ENCODE measurements around the gene ALDH7A1.
"Not testable (repeated sequence)": the region's sequence is repeated elsewhere in the genome, so short reads cannot be mapped to it uniquely, and the experiment has no call there.

The ALDH7A1 gene

DNA sequence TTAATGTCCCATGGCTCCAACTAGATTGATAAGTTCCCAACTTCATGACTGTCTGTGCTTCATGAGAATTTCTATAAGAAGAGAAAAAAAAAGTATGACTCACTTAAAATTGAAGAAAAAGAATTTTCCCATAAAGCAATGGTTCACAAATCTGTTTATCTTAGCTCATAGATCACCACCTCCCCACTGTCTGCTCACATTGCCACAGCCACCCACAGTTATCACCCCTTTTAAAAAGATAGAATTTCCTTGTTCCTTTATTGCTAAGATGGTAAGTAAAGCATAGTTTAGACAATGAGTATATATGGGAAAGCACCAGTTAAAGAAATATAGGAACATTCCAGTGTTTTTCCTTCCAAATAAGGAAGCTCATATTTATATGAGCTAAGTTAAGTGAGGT lies 67.1 kb downstream of the ALDH7A1 start:
- DNase-seq, result no peak

DNA sequence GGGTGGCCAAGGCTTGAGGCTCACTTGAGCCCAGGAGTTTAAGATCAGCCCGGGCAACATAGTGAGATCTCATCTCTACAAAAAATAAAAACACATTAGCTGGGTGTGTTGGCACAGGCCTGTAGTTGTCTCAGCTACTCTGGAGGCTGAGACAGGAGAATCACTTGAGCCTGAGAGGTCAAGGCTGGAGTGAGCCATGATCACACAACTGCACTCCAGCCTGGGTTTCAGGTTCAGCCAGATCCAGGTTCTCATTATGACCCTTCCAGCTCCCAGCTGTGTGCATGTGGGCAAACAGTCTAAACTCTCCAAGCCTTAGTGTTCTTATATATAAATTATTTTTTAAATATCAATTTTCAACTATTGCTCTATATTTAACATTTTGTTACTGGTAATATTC lies 67.9 kb downstream of the ALDH7A1 start:
- DNase-seq, result no peak

DNA sequence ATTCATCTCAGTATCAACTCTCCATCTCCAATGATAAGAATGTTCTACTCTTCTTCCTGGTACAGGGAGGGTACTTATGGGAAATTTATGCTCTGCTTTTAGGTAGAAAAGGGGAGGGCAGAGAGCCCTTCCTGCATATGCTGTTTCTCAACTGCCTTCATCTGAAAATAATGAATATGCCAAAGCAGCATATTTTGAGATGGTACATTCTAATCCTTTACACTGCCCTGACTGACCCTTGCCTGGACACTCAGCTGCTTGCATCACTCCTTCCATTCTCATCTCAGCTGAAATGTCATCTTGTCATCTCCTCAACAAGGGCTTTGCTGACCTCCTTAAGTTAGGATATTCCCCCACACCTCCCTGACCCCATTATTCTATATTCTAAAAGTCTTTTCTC lies 68.5 kb downstream of the ALDH7A1 start:
- DNase-seq, result no peak

DNA sequence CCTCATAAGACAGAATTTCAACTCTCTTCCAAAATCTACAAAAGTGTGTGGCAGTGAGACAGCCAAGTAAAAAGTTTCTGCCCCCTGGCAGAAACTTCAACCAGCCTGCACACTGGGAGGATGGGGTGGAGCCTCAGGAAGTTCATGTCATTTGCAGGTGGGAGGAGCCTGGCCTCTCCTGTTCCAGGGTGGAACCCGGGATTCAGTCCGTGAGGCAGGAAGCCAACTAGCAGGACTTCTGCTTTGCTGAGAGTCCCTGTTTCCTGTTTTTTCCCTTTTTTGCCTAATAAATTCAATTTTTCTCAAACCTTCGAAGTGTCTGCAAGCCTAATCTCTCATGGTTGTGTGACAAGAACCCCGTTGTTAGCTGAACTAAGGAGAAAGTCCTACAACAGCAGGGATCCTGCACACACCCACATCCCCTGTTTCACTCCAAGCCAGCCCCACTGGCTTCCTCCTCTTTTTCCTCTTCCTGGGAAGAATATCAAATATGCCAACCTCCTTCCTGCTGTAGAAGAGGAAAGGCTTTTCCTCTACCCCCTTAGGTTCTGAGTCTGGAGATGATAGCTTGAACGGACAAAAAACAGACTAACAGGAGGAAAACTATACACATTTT lies 69.3 kb downstream of the ALDH7A1 start:
- DNase-seq, result no peak

DNA sequence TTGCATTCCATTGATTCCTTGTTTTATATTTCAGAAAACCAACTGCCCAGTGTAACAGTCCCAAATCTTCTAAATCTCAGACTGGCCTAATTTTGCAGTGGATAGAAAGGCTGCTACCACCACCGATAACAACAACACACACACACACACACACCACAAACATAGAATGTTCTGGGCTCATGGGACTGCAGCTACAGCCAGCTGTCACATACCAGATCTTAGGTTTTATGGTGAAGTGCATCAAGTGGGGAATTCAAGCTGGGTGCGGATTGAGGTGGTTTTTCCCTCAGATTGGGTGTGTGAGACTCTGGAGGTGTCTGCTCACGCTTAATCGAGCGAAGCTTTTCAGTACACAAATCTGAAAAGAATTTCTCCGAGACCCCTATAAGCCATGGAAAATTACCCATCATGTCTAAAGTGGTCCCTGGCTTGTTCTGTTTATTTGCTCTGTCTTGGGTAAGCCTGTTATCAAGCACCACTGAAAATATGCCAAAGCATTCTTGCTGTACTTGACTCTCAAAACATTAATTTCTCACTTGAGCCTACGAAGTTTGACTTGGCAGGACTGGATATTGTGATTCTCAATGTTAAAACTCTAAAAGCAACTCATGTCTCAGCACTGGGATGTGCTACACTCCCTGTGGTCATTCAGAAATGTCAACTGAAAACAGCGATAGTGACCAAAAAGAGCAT lies 71.1 kb downstream of the ALDH7A1 start:
- DNase-seq, result no peak

DNA sequence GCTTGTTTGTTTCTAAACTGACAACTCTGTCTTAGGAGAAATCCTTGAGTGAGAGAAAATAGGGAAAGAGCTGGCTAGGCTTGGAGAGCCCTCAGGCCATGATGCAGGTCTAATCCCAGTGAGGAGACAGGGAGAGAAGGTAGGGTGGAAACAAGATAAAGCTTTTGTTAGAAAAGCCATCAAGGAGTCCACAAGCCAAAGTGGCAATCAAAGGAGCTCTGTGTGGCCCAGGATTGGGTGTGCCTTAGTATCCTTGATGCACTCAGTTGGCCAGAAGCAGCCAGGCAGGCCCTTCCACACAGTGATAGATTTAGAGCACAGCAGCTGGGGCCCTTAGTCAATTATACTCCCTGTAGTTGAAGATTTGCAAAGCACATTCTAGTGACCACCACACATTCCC lies 73.9 kb downstream of the ALDH7A1 start:
- no peak for DNase-seq

DNA sequence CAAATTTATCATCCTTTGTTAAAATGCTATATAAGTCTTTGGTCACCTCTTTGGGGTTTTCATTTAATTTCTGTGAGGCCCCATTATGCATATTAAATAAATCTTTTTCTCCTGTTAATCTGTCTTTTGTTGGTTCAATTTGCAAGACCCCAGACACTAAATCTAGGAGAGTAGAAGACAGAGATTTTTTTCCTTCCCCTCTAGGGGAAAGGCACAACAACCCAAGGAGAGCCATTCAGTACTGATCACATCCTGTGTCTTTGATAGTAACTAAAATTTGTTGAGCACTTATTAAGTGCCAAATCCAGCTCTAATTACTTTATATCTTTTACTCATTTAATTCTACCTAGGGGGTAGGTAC lies 74.4 kb downstream of the ALDH7A1 start:
- DNase-seq, result no peak

DNA sequence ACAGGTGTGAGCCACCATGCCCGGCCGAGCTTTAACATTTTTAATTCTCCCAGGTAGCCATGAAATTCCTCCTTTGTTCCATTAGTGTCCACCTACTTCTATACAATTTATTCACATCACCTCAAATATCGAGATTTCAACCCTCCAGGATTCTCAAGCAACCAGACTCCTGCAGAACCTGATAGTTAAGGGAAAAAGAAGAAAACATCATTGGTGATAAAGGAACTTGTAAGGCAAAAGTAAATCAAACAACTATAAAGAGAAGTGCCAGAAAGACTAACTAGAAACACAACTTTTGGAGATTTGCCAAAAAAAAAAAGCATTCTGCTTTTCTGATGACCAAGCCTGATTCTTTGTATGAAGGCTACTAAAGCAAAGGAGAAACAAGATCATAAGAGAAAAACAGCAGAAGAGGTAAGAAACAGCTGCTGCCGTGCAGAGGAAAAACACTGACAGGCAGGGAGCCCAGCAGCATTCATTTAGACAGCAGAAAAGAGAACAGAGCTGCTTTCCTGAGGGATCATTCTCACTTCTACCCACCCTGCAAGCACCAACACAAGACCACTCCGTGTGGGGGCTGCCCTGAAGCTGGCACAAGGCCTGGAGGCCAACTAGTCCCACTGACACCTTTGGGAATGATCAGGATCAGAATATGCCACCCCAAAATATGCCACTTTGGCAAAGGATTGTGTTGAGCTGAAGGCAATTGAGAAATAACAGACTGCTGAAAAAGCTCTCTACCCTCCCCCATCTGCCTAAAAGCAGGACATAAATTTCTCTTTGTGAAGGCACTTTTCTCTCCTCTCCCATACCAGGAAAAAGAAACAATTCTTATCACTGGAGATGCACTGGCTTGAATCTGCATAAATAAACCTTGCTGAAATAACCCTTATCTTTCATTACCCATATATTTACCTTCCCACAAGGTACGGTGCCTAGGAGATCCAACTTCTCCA lies 75.1 kb downstream of the ALDH7A1 start:
- no peak for DNase-seq

DNA sequence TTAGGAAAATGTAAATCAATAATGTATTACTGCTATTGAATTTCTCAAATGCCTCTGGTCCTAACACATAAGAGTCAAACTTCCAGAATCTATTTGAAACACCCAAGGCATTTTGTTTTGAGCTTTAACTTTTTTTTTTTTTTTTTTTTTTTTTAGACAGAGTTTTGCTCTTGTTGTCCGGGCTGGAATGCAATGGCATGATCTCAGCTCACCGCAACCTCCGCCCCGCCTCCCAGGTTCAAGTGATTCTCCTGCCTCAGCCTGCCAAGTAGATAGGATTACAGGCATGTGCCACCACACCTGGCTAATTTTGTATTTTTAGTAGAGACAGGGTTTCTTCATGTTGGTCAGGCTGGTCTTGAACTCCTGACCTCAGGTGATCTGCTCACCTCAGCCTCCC lies 75.8 kb downstream of the ALDH7A1 start:
- DNase-seq, result not testable (repeated sequence)

DNA sequence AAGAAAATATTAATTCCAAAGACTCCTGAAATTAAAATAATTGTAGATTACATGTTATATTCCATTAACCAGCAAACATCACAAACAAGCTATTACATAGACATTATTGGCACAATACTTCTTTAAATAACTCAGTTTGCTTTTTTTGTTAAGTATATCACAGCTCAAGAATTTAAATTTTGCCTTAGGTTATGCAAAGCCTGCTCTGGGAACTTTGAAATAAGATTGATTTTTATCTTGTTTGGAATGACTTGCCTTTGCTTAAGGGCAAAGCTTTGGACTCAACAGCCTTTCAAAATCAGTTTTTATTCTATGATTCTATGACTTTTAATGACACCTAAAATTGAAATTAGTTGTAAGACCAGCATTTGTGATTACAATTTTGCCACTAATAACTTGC lies 78.2 kb downstream of the ALDH7A1 start:
- DNase-seq, result no peak

DNA sequence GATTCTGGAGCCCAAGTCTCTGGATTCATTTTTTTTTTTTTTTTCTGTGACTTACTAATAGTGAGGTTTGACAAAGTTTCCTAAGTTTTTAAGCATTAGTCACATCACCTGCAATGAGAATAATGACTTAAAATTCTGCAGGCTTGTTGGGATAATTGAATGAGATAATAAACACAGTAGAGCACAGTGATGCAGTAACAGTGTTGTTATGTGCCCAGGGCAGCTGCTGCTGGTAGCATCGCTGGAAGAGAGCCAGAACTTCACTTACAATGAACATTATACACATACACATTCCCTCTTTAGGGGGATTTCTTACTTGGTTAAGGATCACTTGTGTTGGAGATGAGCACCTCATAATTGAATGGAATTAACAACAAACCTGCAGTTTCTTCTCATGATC lies 78.9 kb downstream of the ALDH7A1 start:
- no peak for DNase-seq

DNA sequence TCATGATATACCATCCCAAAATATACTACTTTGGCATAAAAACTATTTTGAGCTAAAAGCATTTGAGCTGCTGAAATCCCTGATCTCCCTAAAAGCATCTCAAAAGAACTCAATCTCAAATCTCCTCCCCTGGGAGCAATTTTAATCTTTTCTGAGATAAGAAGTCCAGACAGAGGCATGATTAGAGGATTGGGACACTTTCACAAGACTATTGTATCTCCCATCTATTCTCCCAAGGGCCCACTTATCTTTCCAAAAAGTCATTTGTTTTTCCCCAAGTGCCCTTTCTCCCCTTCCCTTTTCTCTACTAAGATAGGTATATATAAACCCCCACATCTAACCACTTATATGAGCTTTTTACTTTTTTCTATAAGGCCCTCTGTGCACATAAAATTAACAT lies 79.7 kb downstream of the ALDH7A1 start:
- no peak for DNase-seq

DNA sequence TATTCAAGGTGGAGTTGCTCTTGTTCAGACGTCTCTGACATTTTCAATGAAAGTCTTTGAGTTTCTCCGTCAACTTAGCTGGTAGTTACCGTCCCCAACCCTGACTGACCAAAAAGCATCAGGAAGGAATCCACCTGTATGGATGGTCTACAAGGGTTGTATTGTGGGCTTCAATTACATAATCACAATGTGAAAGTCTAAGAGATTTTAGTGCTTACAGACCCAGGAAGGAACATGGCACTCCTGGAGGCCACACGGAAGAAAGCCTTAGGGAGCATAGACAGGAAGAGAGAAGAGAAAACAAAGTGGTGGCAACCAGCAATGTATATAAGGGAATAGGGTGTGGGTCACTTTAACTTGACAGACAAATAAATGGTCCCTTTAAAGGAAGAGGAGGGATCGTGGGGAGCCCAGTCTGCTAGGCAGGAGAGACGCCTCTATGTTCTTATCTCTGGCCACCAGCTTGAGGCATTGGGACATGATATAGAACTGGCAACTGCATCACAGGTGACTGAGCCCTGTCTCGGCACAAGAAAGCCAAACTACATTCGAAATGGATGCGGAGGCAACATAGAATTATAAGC lies 80.4 kb downstream of the ALDH7A1 start:
- no peak for DNase-seq

DNA sequence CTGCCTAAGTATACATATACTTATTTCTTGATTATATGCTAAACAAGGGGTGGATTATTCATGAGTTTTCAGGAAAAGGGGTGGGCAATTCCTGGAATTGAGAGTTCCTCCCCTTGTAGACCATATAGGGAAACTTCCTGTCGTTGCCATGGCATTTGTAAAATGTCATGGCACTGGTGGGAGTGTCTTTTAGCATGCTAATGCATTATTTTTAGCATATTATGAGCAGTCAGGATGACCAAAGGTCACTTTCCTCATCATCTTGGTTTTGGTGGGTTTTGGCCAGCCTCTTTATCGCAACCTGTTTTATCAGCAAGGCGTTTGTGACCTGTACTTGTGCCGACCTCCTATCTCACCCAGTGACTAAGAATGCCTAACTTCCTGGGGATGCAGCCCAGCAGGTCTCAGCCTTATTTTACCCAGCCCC lies 80.9 kb downstream of the ALDH7A1 start:
- no peak for DNase-seq

DNA sequence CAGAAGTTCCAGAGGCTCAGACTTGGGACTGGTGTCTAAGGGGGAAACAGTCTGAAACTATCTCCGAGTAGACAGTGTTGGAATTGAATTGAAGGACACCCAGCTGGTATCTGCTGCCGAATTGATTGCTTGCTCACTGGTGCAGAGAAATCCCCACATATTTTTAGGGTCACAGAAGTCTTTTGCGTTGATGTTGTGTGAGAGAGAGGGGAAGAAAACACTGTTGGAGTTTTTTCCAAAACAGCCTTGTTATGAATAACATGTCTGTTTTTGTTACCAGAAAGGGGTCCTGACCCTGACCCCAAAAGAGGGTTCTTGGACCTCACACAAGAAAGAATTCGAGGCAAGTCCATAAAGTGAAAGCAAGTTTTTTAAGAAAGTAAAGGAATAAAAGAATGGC lies 81.3 kb downstream of the ALDH7A1 start:
- no peak for DNase-seq

DNA sequence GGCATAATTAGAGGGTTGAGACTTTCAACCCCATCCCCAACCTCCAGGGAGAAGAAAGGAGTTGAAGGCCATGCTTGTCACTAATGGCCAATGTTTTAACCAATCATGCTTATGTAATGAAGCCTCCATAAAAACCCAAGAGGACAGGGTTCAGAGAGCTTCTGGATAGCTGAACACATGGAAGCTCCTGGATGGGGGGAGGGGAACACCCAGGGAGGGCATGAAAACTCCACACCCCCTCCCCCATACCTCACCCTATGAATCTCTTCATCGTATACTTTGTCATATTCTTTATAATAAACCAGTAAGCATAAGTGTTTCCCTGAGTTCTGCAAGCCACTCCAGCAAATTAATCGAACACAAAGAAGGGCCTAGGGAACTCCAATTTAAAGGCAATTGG lies 81.7 kb downstream of the ALDH7A1 start:
- DNase-seq, result no peak

DNA sequence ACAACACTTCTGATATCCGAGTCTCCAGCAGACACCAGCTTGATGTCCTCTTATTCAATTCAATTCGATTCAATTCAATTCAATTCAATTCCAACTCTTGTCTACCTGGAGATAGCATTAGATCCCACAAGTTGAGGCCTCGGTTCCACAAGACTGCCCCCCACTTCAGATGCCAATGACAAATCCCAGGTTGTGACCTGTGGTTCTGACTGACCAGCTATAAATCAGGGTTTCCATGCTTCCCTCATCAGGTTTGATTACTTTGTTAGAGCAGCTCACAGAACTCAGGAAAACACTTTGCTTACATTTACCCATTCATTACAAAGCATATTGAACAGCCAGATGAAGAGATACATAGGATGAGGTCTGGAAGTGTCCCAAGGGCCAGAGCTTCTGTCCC lies 82.6 kb downstream of the ALDH7A1 start:
- no peak for DNase-seq

DNA sequence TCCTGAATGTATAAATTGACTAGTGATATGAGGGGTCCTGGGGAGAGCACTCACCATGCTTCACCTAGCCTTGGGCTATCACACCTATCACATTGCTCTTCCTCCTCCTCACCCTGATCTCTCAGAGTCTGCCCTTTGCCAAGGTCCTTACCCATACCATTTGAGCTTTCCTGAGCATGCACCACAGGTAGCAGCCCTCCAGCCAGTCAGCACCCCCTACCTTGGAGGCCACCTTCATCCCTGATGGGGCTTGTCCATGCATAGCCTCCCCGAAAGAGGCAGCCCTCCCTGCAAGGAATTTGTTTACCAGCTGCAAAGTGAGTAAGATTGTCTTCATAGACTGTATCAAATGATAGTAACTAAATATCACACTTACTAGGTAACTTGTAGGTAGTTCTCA lies 83.1 kb downstream of the ALDH7A1 start:
- DNase-seq, result no peak

DNA sequence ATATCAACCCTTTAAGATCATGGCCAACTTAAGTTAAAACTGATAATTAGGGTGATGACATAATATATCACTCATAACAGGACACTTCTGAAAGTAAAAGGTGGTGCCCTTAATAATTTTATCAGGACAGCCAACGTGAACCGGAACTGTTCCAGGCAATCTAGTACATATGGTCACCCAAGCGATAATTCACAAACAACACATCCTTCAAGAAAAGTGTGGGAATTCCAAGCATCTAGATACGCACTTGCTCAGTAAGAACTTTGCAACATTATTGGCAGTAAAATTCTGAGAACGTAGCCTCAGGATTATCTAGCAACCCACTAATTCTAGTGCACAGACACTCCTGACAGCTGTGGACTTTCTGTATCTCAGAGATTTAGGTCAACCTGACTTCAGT lies 85.7 kb downstream of the ALDH7A1 start:
- no peak for DNase-seq

DNA sequence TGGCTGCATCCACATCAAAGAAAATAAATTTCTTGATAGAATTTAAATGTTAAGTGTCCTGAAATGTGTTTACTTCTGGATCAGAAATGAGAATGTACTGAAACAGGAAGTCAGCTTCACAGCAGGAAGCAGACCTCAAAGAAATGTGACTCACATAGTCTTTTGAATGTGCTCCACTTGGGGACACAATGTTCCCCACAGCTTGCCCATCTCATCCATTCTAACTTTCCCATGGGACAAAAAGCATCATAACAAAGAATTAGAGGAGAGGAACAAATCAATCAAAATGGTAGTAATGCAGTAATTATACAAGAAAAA lies 86.1 kb downstream of the ALDH7A1 start:
- DNase-seq, result no peak

DNA sequence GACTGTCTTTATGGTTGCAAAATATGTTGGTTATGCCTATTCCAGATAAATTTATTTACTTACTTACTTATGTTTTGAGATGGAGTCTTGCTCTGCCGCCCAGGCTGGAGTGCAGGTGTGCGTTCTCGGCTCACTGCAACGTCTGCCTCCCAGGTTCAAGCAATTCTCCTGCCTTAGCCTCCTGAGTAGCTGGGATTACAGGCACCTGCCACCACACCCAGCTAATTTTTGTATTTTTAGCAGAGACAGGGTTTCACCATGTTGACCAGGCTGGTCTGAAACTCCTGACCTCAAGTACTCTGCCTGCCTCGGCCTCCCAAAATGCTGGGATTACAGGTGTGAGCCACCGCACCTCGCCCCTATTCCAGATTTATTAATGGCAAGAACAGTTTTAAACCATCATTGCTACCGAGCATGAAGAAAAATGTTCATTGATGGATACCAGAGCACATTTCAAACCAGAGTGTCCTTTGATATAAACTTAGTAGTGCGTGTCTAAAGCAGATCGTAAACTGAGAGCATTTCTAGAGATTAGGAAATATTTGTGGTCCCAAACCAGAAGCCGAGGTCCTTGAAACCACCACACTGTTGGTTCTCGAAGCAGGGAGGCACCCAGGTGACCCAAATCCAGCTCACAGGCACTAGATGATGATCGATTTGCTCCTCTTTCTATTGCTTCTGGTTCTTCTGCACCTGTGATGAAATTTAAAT lies 86.6 kb downstream of the ALDH7A1 start:
- DNase-seq, result no peak

DNA sequence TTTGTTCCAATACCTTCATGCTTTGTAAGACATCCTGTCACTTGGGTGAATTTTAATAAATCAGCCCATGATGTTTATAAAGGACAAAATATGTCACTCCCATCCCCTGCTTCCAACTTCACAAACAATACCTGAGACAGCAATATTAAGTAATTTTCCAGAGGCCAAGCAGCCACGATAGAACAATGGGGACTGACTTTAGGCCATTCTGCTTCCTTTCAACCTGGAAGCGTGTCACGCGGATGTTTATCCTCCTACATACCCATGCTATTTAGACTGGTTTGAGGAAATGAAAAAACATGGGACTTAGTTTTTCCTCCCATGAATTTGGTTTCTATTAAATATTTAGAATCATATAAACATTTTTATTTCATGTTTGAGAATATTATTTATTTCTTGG lies 88.9 kb downstream of the ALDH7A1 start:
- DNase-seq, result no peak

DNA sequence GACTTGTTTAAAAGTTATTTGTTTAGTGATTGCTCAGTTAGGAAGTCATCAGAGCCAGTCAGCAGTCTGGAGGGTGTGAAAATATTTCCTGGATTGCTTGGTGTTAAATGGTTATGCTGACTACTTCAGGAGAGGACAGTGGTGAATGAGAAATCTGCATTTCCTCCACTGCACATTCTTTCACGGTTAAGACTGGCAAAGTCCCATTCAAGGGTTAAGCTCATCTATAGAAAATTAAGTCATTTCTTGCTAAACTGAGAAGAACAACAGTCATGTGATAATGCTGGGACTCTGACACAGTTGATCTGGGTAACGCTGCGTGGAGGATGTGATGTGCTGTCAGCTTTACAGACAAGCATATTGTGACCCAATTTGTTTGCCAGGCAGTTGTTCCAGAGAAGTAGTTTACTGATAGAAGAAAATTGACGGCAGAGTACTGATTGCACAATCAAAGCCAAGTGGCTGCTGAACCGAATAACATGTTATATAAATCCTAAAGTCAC lies 91.4 kb downstream of the ALDH7A1 start:
- DNase-seq, result no peak
